ENCODE measurements around the gene ST6GAL2.

ST6GAL2 gene

GRCh38 chr2:106831241-106831640 lies 54.7 kb downstream of the ST6GAL2 start:
- TF ChIP-seq TCF12 (IDR thresholded peaks at IDR 0.05; ENCODE audit: low read depth) (no peak), TAF1 (IDR thresholded peaks at IDR 0.05; ENCODE audit: low read depth) (no peak), EP300 (IDR thresholded peaks at IDR 0.05; ENCODE audit: borderline replicate concordance) (no peak), NFIC (IDR thresholded peaks at IDR 0.05) (no peak), TEAD4 (IDR thresholded peaks at IDR 0.05) (no peak)

GRCh38 chr2:106830191-106830590 lies 55.8 kb downstream of the ST6GAL2 start:
- TF ChIP-seq TAF1 (IDR thresholded peaks at IDR 0.05; ENCODE audit: low read depth) (no peak), MAX (IDR thresholded peaks at IDR 0.05) (no peak), REST (IDR thresholded peaks at IDR 0.05; ENCODE audit: low read depth) (no peak), FOXM1 (IDR thresholded peaks at IDR 0.05; ENCODE audit: borderline replicate concordance, low read depth) (no peak), NFIC (IDR thresholded peaks at IDR 0.05) (no peak), CREB1 (IDR thresholded peaks at IDR 0.05; ENCODE audit: low read depth) (no peak), CEBPB (IDR thresholded peaks at IDR 0.05) (no peak), YY1 (IDR thresholded peaks at IDR 0.05; ENCODE audit: low read depth) (no peak), RAD21 (IDR thresholded peaks at IDR 0.05; ENCODE audit: low read depth) (no peak), TCF12 (IDR thresholded peaks at IDR 0.05; ENCODE audit: low read depth) (no peak), USF1 (IDR thresholded peaks at IDR 0.05) (no peak), EP300 (IDR thresholded peaks at IDR 0.05; ENCODE audit: borderline replicate concordance) (no peak), TEAD4 (IDR thresholded peaks at IDR 0.05) (no peak), EGR1 (IDR thresholded peaks at IDR 0.05) (no peak), ZBTB7A (IDR thresholded peaks at IDR 0.05; ENCODE audit: low read depth) (no peak)

GRCh38 chr2:106828119-106828518 lies 57.8 kb downstream of the ST6GAL2 start:
- no peak for TF ChIP-seq EGR1 (IDR thresholded peaks at IDR 0.05)
- TF ChIP-seq TAF1 (IDR thresholded peaks at IDR 0.05; ENCODE audit: low read depth): no peak
- no peak for TF ChIP-seq USF1 (IDR thresholded peaks at IDR 0.05)
- TF ChIP-seq CREB1 (IDR thresholded peaks at IDR 0.05; ENCODE audit: low read depth): no peak
- TF ChIP-seq YY1 (IDR thresholded peaks at IDR 0.05; ENCODE audit: low read depth): no peak
- no peak for TF ChIP-seq EP300 (IDR thresholded peaks at IDR 0.05; ENCODE audit: borderline replicate concordance)
- no peak for TF ChIP-seq MAX (IDR thresholded peaks at IDR 0.05)
- TF ChIP-seq TEAD4 (IDR thresholded peaks at IDR 0.05): no peak
- TF ChIP-seq FOXM1 (IDR thresholded peaks at IDR 0.05; ENCODE audit: borderline replicate concordance, low read depth): no peak
- TF ChIP-seq NFIC (IDR thresholded peaks at IDR 0.05): no peak
- TF ChIP-seq ZBTB7A (IDR thresholded peaks at IDR 0.05; ENCODE audit: low read depth): no peak
- TF ChIP-seq TCF12 (IDR thresholded peaks at IDR 0.05; ENCODE audit: low read depth): no peak
- TF ChIP-seq REST (IDR thresholded peaks at IDR 0.05; ENCODE audit: low read depth): no peak
- TF ChIP-seq CEBPB (IDR thresholded peaks at IDR 0.05): no peak
- no peak for TF ChIP-seq RAD21 (IDR thresholded peaks at IDR 0.05; ENCODE audit: low read depth)

GRCh38 chr2:106827158-106827557 lies 58.8 kb downstream of the ST6GAL2 start:
- no peak for TF ChIP-seq TEAD4 (IDR thresholded peaks at IDR 0.05)
- no peak for TF ChIP-seq TAF1 (IDR thresholded peaks at IDR 0.05; ENCODE audit: low read depth)
- TF ChIP-seq USF1 (IDR thresholded peaks at IDR 0.05): no peak
- no peak for TF ChIP-seq EGR1 (IDR thresholded peaks at IDR 0.05)

GRCh38 chr2:106825161-106825560 lies 60.8 kb downstream of the ST6GAL2 start:
- no peak for TF ChIP-seq CREB1 (IDR thresholded peaks at IDR 0.05; ENCODE audit: low read depth)
- TF ChIP-seq REST (IDR thresholded peaks at IDR 0.05; ENCODE audit: low read depth): no peak
- TF ChIP-seq ZBTB7A (IDR thresholded peaks at IDR 0.05; ENCODE audit: low read depth): no peak
- TF ChIP-seq NFIC (IDR thresholded peaks at IDR 0.05): no peak
- TF ChIP-seq CEBPB (IDR thresholded peaks at IDR 0.05): no peak

Measured in Ishikawa (cell line).